HEK293 (cell line): Measurements from ENCODE around the gene MAP3K8.

Source experiments
- CTCF ChIA-PET: fragments of 350-600 bp; formaldehyde crosslinking; extraction: SDS; loops from one replicate; lab custom pipeline; 2021; ENCODE audit warnings: antibody characterized with exemption; lab: Yijun Ruan, JAX
- POLR2A ChIA-PET: fragments of 300-600 bp; formaldehyde crosslinking; extraction: SDS; loops from one replicate; lab custom pipeline; 2020; ENCODE audit warnings: antibody characterized with exemption, inconsistent platforms; lab: Yijun Ruan, JAX
- H3K27ac ChIP-seq: fragments of 200-500 bp; sonication (Bioruptor generic); 2 replicates; pipeline ENCODE4 v1.5.1; 2014; ENCODE audit warnings: low read depth, low read length, control low read depth, inconsistent platforms; ENCODE audit errors: extremely low read depth
- H3K36me3 ChIP-seq, 2 experiments: fragments of 200-500 bp in 1 of 2; sonication (Bioruptor generic) in 1 of 2; 1 replicate in 1 of 2; 2 replicates in 1 of 2; pipeline ENCODE4 v1.5.1; 2014 to 2017; ENCODE audit warnings: inconsistent platforms in 2 of 2, low read length in 2 of 2; ENCODE audit not compliant: control insufficient read depth in 2 of 2, insufficient read depth in 1 of 2
- H3K4me1 ChIP-seq: fragments of 200-500 bp; sonication (Bioruptor generic); 2 replicates; pipeline ENCODE4 v1.5.1; 2014; ENCODE audit warnings: mild to moderate bottlenecking, low read length, inconsistent platforms; ENCODE audit not compliant: control insufficient read depth, insufficient read depth
- H3K4me3 ChIP-seq: 2 replicates; pipeline ENCODE4 v1.5.1; 2011; ENCODE audit warnings: low read depth, mild to moderate bottlenecking, control low read depth, low read length, moderate library complexity
- H3K9me3 ChIP-seq: fragments of 200-500 bp; sonication (Bioruptor generic); 2 replicates; pipeline ENCODE4 v1.5.1; 2014; ENCODE audit warnings: low read depth, low read length, inconsistent platforms; ENCODE audit not compliant: control insufficient read depth, insufficient read depth
- BCL11A ChIP-seq: fragments of 450-650 bp; formaldehyde crosslinking; IDR thresholded peaks from 2 replicates; pipeline ENCODE4 v1.5.1; 2016; ENCODE audit warnings: low read depth, missing biosample characterization, missing genetic modification characterization
- EGR2 ChIP-seq: fragments of 450-650 bp; formaldehyde crosslinking; IDR thresholded peaks from 2 replicates; pipeline ENCODE4 v1.5.1; 2016; ENCODE audit warnings: low read depth, missing biosample characterization, missing genetic modification characterization
- MZF1 ChIP-seq: fragments of 450-650 bp; formaldehyde crosslinking; IDR thresholded peaks from 2 replicates; pipeline ENCODE4 v1.5.1; 2017; ENCODE audit warnings: missing biosample characterization, missing genetic modification characterization, borderline replicate concordance
- PRDM6 ChIP-seq: fragments of 450-650 bp; formaldehyde crosslinking; IDR thresholded peaks from 2 replicates; pipeline ENCODE4 v1.5.1; 2017; ENCODE audit warnings: missing biosample characterization, missing genetic modification characterization
- SP3 ChIP-seq: fragments of 450-650 bp; formaldehyde crosslinking; IDR thresholded peaks from 2 replicates; pipeline ENCODE4 v1.5.1; 2016; ENCODE audit warnings: missing biosample characterization, missing genetic modification characterization
- ZFHX2 ChIP-seq: fragments of 450-650 bp; formaldehyde crosslinking; conservative IDR thresholded peaks from 2 replicates; pipeline ENCODE4 v1.5.1; 2016; ENCODE audit warnings: missing biosample characterization, missing genetic modification characterization
- ZNF121 ChIP-seq: fragments of 450-650 bp; formaldehyde crosslinking; IDR thresholded peaks from 2 replicates; pipeline ENCODE4 v1.5.1; 2016; ENCODE audit warnings: missing biosample characterization, missing genetic modification characterization
- ZNF184 ChIP-seq: fragments of 450-650 bp; IDR thresholded peaks from 2 replicates; pipeline ENCODE4 v1.5.1; 2018; ENCODE audit warnings: missing biosample characterization, mild to moderate bottlenecking, missing genetic modification characterization
- ZNF19 ChIP-seq: fragments of 450-650 bp; formaldehyde crosslinking; IDR thresholded peaks from 2 replicates; pipeline ENCODE4; 2016; ENCODE audit warnings: missing biosample characterization, missing genetic modification characterization, low read depth
- ZNF214 ChIP-seq: fragments of 450-650 bp; formaldehyde crosslinking; IDR thresholded peaks from 2 replicates; pipeline ENCODE4 v1.5.1; 2017; ENCODE audit warnings: missing biosample characterization, mild to moderate bottlenecking, missing genetic modification characterization, borderline replicate concordance
- ZNF341 ChIP-seq: fragments of 450-650 bp; formaldehyde crosslinking; IDR thresholded peaks from 2 replicates; pipeline ENCODE4; 2016; ENCODE audit warnings: low read depth, missing biosample characterization, missing genetic modification characterization
- ZNF354C ChIP-seq: fragments of 450-650 bp; formaldehyde crosslinking; IDR thresholded peaks from 2 replicates; pipeline ENCODE4 v1.5.1; 2016; ENCODE audit warnings: missing biosample characterization, missing genetic modification characterization, low read depth, borderline replicate concordance
- ZNF555 ChIP-seq: fragments of 450-650 bp; formaldehyde crosslinking; conservative IDR thresholded peaks from 2 replicates; pipeline ENCODE4 v1.5.1; 2017; ENCODE audit warnings: missing biosample characterization, mild to moderate bottlenecking, missing genetic modification characterization, inconsistent platforms
- ZNF580 ChIP-seq: fragments of 450-650 bp; formaldehyde crosslinking; IDR thresholded peaks from 2 replicates; pipeline ENCODE4 v1.5.1; 2016; ENCODE audit warnings: missing biosample characterization, missing genetic modification characterization
- ZNF658 ChIP-seq: fragments of 450-650 bp; formaldehyde crosslinking; IDR thresholded peaks from 2 replicates; pipeline ENCODE4; 2016; ENCODE audit warnings: missing biosample characterization, missing genetic modification characterization
- ZNF664 ChIP-seq: fragments of 450-650 bp; formaldehyde crosslinking; IDR thresholded peaks from 2 replicates; pipeline ENCODE4 v1.5.1; 2016; ENCODE audit warnings: missing biosample characterization, missing genetic modification characterization
- ZNF707 ChIP-seq: fragments of 450-650 bp; formaldehyde crosslinking; IDR thresholded peaks from 2 replicates; pipeline ENCODE4 v1.5.1; 2016; ENCODE audit warnings: missing biosample characterization, missing genetic modification characterization
- ZNF830 ChIP-seq: fragments of 450-650 bp; IDR thresholded peaks from 2 replicates; pipeline ENCODE4 v1.5.0; 2018; ENCODE audit warnings: missing biosample characterization, missing genetic modification characterization, low read depth, mild to moderate bottlenecking, moderate library complexity
- TF ChIP-seq, protein P1 (sequence below): fragments of 450-650 bp; formaldehyde crosslinking; IDR thresholded peaks from 2 replicates; pipeline ENCODE4 v1.5.0; 2017; ENCODE audit warnings: missing biosample characterization, missing genetic modification characterization, borderline replicate concordance
- TF ChIP-seq, protein P2 (sequence below): fragments of 450-650 bp; formaldehyde crosslinking; optimal IDR thresholded peaks from 2 replicates; pipeline ENCODE3; 2016; ENCODE audit warnings: missing biosample characterization, mild to moderate bottlenecking, missing genetic modification characterization
- TF ChIP-seq, protein P3 (sequence below): fragments of 450-650 bp; IDR thresholded peaks from 2 replicates; pipeline ENCODE4 v1.5.1; 2018; ENCODE audit warnings: missing biosample characterization, missing genetic modification characterization

Gene MAP3K8

GRCh38 chr10:30425336-30426075 lies 8.5 kb upstream of the MAP3K8 start (continued):
- TF ChIP-seq, protein P1, sequence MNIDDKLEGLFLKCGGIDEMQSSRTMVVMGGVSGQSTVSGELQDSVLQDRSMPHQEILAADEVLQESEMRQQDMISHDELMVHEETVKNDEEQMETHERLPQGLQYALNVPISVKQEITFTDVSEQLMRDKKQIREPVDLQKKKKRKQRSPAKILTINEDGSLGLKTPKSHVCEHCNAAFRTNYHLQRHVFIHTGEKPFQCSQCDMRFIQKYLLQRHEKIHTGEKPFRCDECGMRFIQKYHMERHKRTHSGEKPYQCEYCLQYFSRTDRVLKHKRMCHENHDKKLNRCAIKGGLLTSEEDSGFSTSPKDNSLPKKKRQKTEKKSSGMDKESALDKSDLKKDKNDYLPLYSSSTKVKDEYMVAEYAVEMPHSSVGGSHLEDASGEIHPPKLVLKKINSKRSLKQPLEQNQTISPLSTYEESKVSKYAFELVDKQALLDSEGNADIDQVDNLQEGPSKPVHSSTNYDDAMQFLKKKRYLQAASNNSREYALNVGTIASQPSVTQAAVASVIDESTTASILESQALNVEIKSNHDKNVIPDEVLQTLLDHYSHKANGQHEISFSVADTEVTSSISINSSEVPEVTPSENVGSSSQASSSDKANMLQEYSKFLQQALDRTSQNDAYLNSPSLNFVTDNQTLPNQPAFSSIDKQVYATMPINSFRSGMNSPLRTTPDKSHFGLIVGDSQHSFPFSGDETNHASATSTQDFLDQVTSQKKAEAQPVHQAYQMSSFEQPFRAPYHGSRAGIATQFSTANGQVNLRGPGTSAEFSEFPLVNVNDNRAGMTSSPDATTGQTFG (tag by site-specific recombination): no peak

DNA sequence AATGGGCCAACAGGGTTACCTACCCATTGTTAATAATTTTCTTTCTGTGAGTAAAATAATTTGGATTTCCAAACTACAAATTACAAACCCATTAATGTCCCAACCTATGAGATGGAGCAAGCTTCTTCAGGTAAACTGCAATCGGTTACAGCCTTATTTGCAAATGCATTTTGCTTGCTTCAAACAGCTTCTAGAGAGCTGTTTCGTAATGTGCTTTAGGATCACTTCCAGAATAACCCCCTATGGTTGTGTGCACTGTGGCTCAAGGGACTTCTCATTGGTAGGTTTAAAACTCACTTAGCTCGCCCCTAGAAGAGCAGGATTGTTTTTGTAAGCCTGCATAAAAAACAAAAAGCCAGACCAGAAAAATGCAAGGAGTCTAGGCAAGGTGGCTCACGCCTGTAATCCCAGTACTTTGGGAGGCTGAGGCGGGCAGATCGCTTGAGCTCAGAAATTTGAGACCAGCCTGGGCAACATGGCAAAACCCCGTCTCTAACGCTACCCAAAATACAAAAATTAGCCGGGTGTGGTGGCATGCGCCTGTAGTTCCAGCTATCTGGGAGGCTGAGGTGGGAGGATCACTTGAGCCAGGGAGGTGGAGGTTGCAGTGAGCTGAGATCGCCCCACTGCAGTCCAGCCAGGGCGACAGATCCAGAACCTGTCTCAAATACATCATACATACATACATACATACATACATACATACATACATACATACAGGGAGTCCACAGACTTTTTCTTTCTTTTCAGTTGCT lies 3.3 kb upstream of the MAP3K8 start:
- POLR2A ChIA-PET: no interaction called here
- TF ChIP-seq ZNF214 (tag by site-specific recombination) (no peak), EGR2 (tag by site-specific recombination) (no peak), ZFHX2 (no peak), ZNF184 (tag by site-specific recombination) (no peak), MZF1 (tag by site-specific recombination) (no peak), ZNF341 (no peak), ZNF121 (no peak), ZNF580 (tag by site-specific recombination) (no peak), ZNF707 (tag by site-specific recombination) (no peak), PRDM6 (no peak), ZNF664 (tag by site-specific recombination) (no peak), ZNF555 (tag by site-specific recombination) (no peak), ZNF658 (tag by site-specific recombination) (no peak), SP3 (tag by site-specific recombination) (no peak), ZNF19 (tag by site-specific recombination) (no peak), ZNF830 (tag by site-specific recombination) (no peak), ZNF354C (tag by site-specific recombination) (no peak), BCL11A (tag by site-specific recombination) (no peak)
- TF ChIP-seq, protein P2, sequence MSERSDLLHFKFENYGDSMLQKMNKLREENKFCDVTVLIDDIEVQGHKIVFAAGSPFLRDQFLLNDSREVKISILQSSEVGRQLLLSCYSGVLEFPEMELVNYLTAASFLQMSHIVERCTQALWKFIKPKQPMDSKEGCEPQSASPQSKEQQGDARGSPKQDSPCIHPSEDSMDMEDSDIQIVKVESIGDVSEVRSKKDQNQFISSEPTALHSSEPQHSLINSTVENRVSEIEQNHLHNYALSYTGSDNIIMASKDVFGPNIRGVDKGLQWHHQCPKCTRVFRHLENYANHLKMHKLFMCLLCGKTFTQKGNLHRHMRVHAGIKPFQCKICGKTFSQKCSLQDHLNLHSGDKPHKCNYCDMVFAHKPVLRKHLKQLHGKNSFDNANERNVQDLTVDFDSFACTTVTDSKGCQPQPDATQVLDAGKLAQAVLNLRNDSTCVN (tag by site-specific recombination): no peak
- TF ChIP-seq, protein P3, sequence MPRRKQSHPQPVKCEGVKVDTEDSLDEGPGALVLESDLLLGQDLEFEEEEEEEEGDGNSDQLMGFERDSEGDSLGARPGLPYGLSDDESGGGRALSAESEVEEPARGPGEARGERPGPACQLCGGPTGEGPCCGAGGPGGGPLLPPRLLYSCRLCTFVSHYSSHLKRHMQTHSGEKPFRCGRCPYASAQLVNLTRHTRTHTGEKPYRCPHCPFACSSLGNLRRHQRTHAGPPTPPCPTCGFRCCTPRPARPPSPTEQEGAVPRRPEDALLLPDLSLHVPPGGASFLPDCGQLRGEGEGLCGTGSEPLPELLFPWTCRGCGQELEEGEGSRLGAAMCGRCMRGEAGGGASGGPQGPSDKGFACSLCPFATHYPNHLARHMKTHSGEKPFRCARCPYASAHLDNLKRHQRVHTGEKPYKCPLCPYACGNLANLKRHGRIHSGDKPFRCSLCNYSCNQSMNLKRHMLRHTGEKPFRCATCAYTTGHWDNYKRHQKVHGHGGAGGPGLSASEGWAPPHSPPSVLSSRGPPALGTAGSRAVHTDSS (tag by site-specific recombination): no peak
- no peaks in the 10 kb centered on the region for H3K9me3 ChIP-seq
- H3K4me1 ChIP-seq: peaks cover 9% of the 10 kb centered on the region
- no peaks in the 10 kb centered on the region for H3K36me3 ChIP-seq
- no peak overlapping the region; the same call in 1 of the 2 replicates for H3K27ac ChIP-seq
- CTCF ChIA-PET: interaction anchor here (0.7 to 1.0 kb wide), 2 partner anchors 59 to 151 kb away, joined by 3 read pairs; no protein-coding TSS in a partner anchor
- no peak overlapping the region for H3K4me3 ChIP-seq
